ENCODE results near the gene DOK4. TPM values are rescaled to one million over a fixed set of nuclear protein-coding genes. Genes with fewer than 3 reads are reported as not detected.
A peak's percentile ranks its signal among the peaks of the same experiment; 100 is the strongest.

The DOK4 gene
- total and polyA plus RNA-seq, 2 experiments from 2014 or later: 1,563 to 2,409 TPM

GRCh38 chr16:57514371-57514770, 28.1 kb upstream of the DOK4 start:
- Histone ChIP-seq H3K9me3 (ENCODE audit: low read depth) (no peaks in the 10 kb centered on the region), H3K27ac (peak overlapping the region; percentile 99), H3K36me3 (no peaks in the 10 kb centered on the region), H3K27me3 (no peaks in the 10 kb centered on the region), H3K4me3 (no peak overlapping the region), H3K4me1 (ENCODE audit: low read depth) (peaks cover 51% of the 10 kb centered on the region)
- TF ChIP-seq CTCF (IDR thresholded peaks at IDR 0.05; ENCODE audit: low read depth, low read length): no peak
- DNase-seq (ENCODE audit: low read depth in 1 of 2, low spot score in 1 of 2): no peak

GRCh38 chr16:57513371-57514102, 27.2 kb upstream of the DOK4 start:
- H3K27me3 ChIP-seq: no peaks in the 10 kb centered on the region
- no peaks in the 10 kb centered on the region for H3K36me3 ChIP-seq
- no peak overlapping the region for H3K4me3 ChIP-seq
- no peaks in the 10 kb centered on the region for H3K9me3 ChIP-seq (ENCODE audit: low read depth)
- DNase-seq (ENCODE audit: low read depth in 1 of 2, low spot score in 1 of 2): peak in 1 of 2 donors; percentile 82
- peaks cover 59% of the 10 kb centered on the region for H3K4me1 ChIP-seq (ENCODE audit: low read depth)
- no peak for TF ChIP-seq CTCF (IDR thresholded peaks at IDR 0.05; ENCODE audit: low read depth, low read length)
- H3K27ac ChIP-seq: peak overlapping the region; percentile 99

GRCh38 chr16:57512296-57513001, 26.2 kb upstream of the DOK4 start:
- Histone ChIP-seq H3K4me3 (no peak overlapping the region), H3K9me3 (ENCODE audit: low read depth) (no peaks in the 10 kb centered on the region), H3K36me3 (no peaks in the 10 kb centered on the region), H3K27ac (peak overlapping the region; percentile 99), H3K27me3 (no peaks in the 10 kb centered on the region), H3K4me1 (ENCODE audit: low read depth) (peaks cover 70% of the 10 kb centered on the region)
- no peak for TF ChIP-seq CTCF (IDR thresholded peaks at IDR 0.05; ENCODE audit: low read depth, low read length)
- DNase-seq (ENCODE audit: low read depth in 1 of 2, low spot score in 1 of 2): no peak

- DNase-seq (ENCODE audit: low read depth in 1 of 2, low spot score in 1 of 2): peak in 1 of 2 donors; percentile 94
- Histone ChIP-seq H3K4me1 (ENCODE audit: low read depth) (peaks cover 81% of the 10 kb centered on the region), H3K9me3 (ENCODE audit: low read depth) (no peaks in the 10 kb centered on the region), H3K27me3 (no peaks in the 10 kb centered on the region), H3K36me3 (no peaks in the 10 kb centered on the region), H3K4me3 (no peak overlapping the region), H3K27ac (peak overlapping the region; percentile 99)
- no peak for TF ChIP-seq CTCF (IDR thresholded peaks at IDR 0.05; ENCODE audit: low read depth, low read length)
These were observed 24.0 kb upstream of the DOK4 start for GRCh38 chr16:57510016-57510871.

- Histone ChIP-seq H3K4me1 (ENCODE audit: low read depth) (peaks cover 81% of the 10 kb centered on the region), H3K27me3 (no peaks in the 10 kb centered on the region), H3K4me3 (no peak overlapping the region), H3K9me3 (ENCODE audit: low read depth) (no peaks in the 10 kb centered on the region), H3K27ac (peak overlapping the region; percentile 99), H3K36me3 (no peaks in the 10 kb centered on the region)
- DNase-seq (ENCODE audit: low read depth in 1 of 2, low spot score in 1 of 2): peak in 1 of 2 donors; percentile 55
- no peak for TF ChIP-seq CTCF (IDR thresholded peaks at IDR 0.05; ENCODE audit: low read depth, low read length)
These were observed 23.1 kb upstream of the DOK4 start for GRCh38 chr16:57509231-57509923.
